Breast epithelium (tissue), 3 donors: ENCODE measurements around the gene USP46.

Experiments
- CTCF ChIP-seq, 3 donors: fragments of 450-650 bp; IDR thresholded peaks; one replicate each; pipeline ENCODE4 v1.5.1; 2016 to 2017; ENCODE audit warnings: antibody characterized with exemption in 3 of 3, mild to moderate bottlenecking in 3 of 3, moderate library complexity in 3 of 3
- POLR2A ChIP-seq: fragments of 450-650 bp; IDR thresholded peaks from one replicate; pipeline ENCODE4 v1.6.1; 2016; ENCODE audit warnings: antibody characterized with exemption, mild to moderate bottlenecking, moderate library complexity
- POLR2AphosphoS5 ChIP-seq, 3 donors: sonication (generic); formaldehyde crosslinking; IDR thresholded peaks; one replicate each; pipeline ENCODE4 v1.6.1; 2017; ENCODE audit warnings: antibody characterized with exemption in 3 of 3

- TF ChIP-seq POLR2A (no peak), CTCF (IDR thresholded peaks at IDR 0.05) (no peak), POLR2AphosphoS5 (IDR thresholded peaks at IDR 0.05) (no peak)
Observed at GRCh38 chr4:52665592-52665991, 6.5 kb upstream of the USP46 start.
